ENCODE data around the gene ERC1. TPM values are rescaled to one million over a fixed set of nuclear protein-coding genes. Genes with fewer than 3 reads are reported as not detected.
A peak's percentile ranks its signal among the peaks of the same experiment; 100 is the strongest.
"Not testable (repeated sequence)": the region's sequence is repeated elsewhere in the genome, so short reads cannot be mapped to it uniquely, and the experiment has no call there.

ERC1 gene
- total RNA-seq, 1 donor from 2014 or later: 16.6 TPM

- no peak for FAIRE-seq
- H3K27me3 ChIP-seq (ENCODE audit: control insufficient read depth, insufficient read depth, low read length): no peaks in the 10 kb centered on the region
- H3K36me3 ChIP-seq (ENCODE audit: control insufficient read depth, insufficient read depth, low read length): peaks cover 2% of the 10 kb centered on the region
- no peak for TF ChIP-seq CTCF (IDR thresholded peaks at IDR 0.05; ENCODE audit: insufficient read depth, low read length, severe bottlenecking)
- no peak overlapping the region for H3K4me3 ChIP-seq (ENCODE audit: low read depth, low read length)
- DNase-seq (ENCODE audit: low read depth): no peak
Observed at GRCh38 chr12:1186298-1186697, 195.3 kb downstream of the ERC1 start.

DNA sequence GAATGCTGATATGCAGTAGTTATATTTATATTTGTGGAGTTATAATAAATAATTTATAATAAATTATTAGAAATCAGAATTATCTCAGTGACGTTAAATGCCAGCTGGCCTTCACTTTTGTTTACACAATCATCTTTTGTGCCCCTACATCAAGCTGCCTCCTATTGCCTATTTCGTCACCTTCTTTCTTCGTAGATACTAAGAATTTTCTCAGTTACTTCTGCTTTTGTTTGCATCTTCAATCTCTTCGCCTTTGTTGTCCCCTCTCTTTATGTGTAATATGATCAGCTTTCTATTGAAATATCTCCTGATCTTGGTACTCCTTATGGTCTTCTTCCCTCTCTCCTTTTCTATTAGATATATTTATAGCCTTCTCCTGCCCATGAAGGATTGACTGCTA is 197.0 kb downstream of the ERC1 start:
- DNase-seq (ENCODE audit: low read depth): no peak
- FAIRE-seq: no peak

DNA sequence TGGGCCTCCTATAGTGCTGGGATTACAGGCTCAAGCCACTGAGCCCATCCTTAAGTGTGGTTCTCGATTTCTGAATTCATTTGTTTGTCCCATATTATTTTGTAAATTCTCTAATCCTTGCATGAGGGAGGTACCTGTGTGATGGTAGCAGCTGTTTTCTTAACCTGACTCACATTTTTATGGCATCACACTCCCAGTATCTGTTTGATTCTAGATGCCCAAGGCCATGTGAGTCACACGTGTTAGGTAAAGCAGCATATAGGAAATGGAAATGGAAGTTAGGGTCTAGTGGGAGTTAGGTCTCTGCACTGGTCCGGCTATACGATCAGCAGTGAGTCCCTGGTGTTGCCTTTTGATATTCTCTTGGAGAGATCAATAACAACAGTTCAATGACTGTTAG is 198.1 kb downstream of the ERC1 start:
- no peak overlapping the region for H3K4me3 ChIP-seq (ENCODE audit: low read depth, low read length)
- DNase-seq (ENCODE audit: low read depth) (peak; percentile 95), FAIRE-seq (peak; percentile 76)
- TF ChIP-seq CTCF (IDR thresholded peaks at IDR 0.05; ENCODE audit: insufficient read depth, low read length, severe bottlenecking): no peak
- no peaks in the 10 kb centered on the region for H3K27me3 ChIP-seq (ENCODE audit: control insufficient read depth, insufficient read depth, low read length)
- peaks cover 2% of the 10 kb centered on the region for H3K36me3 ChIP-seq (ENCODE audit: control insufficient read depth, insufficient read depth, low read length)

More for the DNA sequence above, 197.0 kb downstream of the ERC1 start:
- no peak for TF ChIP-seq CTCF (IDR thresholded peaks at IDR 0.05; ENCODE audit: insufficient read depth, low read length, severe bottlenecking)
- peaks cover 2% of the 10 kb centered on the region for H3K36me3 ChIP-seq (ENCODE audit: control insufficient read depth, insufficient read depth, low read length)
- H3K27me3 ChIP-seq (ENCODE audit: control insufficient read depth, insufficient read depth, low read length): no peaks in the 10 kb centered on the region
- H3K4me3 ChIP-seq (ENCODE audit: low read depth, low read length): no peak overlapping the region

- no peak overlapping the region for H3K4me3 ChIP-seq (ENCODE audit: low read depth, low read length)
- no peak for DNase-seq (ENCODE audit: low read depth)
- H3K36me3 ChIP-seq (ENCODE audit: control insufficient read depth, insufficient read depth, low read length): peaks cover 3% of the 10 kb centered on the region
- FAIRE-seq: no peak
- TF ChIP-seq CTCF (IDR thresholded peaks at IDR 0.05; ENCODE audit: insufficient read depth, low read length, severe bottlenecking): no peak
- no peaks in the 10 kb centered on the region for H3K27me3 ChIP-seq (ENCODE audit: control insufficient read depth, insufficient read depth, low read length)
Observed at GRCh38 chr12:1195513-1195912, 204.5 kb downstream of the ERC1 start.

GRCh38 chr12:1197264-1198018 is 206.4 kb downstream of the ERC1 start:
- DNase-seq (ENCODE audit: low read depth) (peak; percentile 97), FAIRE-seq (no peak)
- Histone ChIP-seq H3K36me3 (ENCODE audit: control insufficient read depth, insufficient read depth, low read length) (peaks cover 3% of the 10 kb centered on the region), H3K4me3 (ENCODE audit: low read depth, low read length) (no peak overlapping the region), H3K27me3 (ENCODE audit: control insufficient read depth, insufficient read depth, low read length) (no peaks in the 10 kb centered on the region)
- no peak for TF ChIP-seq CTCF (IDR thresholded peaks at IDR 0.05; ENCODE audit: insufficient read depth, low read length, severe bottlenecking)

DNA sequence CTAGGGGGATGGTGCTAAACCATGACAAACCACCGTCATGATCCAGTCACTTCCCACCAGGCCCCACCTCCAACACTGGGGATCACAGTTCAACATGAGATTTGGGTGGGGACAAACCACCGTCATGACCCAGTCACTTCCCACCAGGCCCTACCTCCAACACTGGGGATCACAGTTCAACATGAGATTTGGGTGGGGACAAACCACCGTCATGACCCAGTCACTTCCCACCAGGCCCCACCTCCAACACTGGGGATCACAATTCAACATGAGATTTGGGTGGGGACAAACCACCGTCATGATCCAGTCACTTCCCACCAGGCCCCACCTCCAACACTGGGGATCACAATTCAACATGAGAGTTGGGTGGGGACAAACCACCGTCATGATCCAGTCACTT is 207.8 kb downstream of the ERC1 start:
- not testable (repeated sequence) for H3K4me3 ChIP-seq (ENCODE audit: low read depth, low read length); H3K36me3 ChIP-seq (ENCODE audit: control insufficient read depth, insufficient read depth, low read length); DNase-seq (ENCODE audit: low read depth); H3K27me3 ChIP-seq (ENCODE audit: control insufficient read depth, insufficient read depth, low read length); FAIRE-seq

Data from bronchial epithelial cell (primary cell).